ENCODE results near the gene AADAC.
"Not testable (repeated sequence)": the region's sequence is repeated elsewhere in the genome, so short reads cannot be mapped to it uniquely, and the experiment has no call there.

AADAC gene, protein sequence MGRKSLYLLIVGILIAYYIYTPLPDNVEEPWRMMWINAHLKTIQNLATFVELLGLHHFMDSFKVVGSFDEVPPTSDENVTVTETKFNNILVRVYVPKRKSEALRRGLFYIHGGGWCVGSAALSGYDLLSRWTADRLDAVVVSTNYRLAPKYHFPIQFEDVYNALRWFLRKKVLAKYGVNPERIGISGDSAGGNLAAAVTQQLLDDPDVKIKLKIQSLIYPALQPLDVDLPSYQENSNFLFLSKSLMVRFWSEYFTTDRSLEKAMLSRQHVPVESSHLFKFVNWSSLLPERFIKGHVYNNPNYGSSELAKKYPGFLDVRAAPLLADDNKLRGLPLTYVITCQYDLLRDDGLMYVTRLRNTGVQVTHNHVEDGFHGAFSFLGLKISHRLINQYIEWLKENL

DNA sequence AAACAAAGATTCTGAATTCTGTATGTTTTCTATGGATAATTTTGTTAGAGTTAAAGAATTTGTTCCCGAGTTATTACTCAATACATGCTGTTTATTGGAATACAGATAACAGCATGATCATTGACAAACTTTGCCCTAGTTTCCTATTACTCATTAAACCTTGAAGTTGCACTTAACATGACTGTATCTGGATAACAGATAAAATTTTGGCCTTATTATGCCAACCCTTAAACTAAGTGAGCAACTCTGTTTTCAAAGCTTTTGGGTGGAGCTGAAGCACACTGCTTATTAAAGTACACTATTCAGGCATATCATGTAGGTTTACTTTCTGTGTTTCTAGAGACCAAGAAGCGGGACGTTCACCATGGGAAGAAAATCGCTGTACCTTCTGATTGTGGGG is at the start of gene AADAC:
Gene AADAC (plus strand): TSS at position 318 of the 400 bp plus-strand sequence. CDS start 47 bp downstream, at position 365.
- DNase-seq: no peak

DNA sequence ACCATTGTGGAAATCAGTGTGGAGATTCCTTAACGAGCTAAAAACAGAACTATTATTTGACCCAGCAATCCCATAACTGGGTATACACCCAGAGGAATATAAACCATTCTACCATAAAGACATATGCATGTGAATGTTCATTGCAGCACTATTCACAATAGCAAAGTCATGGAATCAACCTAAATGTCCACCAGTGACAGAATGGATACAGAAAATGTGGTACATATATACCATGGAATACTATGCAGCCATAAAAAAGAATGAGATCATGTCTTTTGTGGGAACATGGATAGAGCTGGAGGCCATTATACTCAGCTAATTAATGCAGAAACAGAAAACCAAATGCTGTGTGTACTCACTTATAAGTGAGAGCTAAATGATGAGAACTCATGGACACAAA is 49.2 kb upstream of the AADAC start:
- DNase-seq: not testable (repeated sequence)

DNA sequence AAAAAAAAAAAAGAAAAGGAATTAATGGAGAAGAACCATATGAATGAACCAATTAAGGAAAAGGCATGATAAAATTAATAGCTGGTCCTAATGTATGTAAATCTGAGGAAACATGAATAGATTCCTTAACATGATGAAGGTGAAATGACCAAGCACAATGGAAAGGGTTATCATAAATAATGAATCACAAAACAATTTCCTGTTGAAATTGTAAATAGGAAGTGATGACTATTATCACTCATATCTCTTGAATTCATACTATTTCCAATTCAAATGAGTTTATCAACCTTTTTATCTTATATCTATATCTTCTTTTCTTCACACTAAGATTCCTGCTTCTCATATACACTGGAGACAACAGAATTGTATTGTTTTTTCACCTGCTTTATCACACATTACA is 48.2 kb upstream of the AADAC start:
- DNase-seq: no peak

DNA sequence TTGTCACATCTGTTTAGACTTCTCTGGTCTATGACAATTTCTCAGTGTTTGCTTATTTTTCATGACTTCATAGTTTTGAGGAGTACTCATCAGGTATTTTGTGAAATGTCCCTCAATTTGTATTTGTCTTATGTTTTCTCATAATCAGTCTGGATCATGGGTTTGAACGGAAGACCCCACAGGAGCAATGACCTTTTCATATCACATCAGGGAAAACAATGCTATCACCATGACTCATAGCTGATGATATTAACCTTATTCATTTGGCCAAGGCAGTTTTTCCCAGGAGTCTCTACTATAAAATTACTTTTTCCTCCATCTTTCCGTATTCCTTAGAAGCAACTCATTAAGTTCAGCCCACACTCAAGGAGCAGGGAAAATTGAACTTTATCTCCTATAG is 47.5 kb upstream of the AADAC start:
- no peak for DNase-seq

DNA sequence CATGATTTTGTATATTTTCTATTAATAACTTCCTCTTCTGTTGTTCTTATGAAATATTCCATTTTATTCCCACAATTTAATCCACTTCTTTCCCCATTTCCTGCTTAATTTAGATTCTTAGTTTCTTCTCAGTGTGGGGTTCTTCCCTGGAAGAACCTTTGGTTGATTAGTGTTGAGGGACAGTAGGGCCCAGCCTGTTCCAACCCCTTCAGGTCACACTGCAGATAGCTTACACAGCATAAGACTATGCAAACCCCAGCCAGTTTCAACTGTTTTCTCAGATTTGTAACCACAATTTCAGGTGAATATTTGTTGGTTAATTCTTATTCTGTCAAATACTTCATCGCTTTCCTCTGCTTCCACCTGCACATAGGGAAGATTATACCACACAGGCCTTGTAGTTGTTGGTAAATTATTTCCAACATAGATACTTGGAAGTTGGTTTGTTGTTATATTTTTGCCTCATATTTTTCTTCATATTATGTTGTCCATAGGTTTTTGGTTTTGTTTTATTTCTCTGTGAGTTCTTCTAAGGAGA is 45.5 kb upstream of the AADAC start:
- DNase-seq: no peak

DNA sequence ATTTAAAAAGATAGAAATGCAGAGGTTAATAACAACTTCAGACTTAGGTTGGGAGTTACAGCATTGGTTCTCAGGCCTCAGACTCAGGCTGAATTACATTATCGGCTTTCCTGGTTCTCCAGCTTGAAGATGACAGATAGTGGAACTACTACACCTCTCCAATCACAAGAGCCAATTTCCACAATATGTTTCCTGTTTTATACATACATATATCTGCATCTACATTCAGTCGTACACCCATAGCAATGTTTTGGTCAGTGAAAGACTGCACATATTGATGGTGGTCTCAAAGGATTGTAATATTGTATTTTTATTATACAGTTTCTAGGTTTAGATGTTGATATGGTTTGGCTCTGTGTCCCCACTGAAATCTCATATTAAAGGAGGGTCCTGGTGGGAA is 44.7 kb upstream of the AADAC start:
- DNase-seq: no peak

DNA sequence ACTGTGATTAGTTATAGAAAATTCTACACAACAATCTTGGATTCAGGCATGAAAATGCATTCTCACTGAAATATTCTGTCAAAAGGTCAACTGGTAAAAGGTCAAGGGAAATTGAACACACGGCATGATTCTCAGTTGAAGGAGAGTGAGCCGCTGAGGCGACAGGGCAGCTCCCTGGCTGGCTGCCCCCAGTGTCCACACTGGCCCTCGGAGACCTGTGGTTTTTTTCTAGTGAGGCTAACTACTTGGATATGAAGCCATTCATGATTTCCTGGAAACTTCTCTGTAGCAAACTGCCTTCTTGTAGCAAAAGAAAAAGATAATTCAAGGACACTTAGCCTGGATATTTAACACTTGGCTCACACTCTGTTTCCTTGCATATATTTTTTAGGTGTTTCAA is 43.0 kb upstream of the AADAC start:
- DNase-seq: no peak

DNA sequence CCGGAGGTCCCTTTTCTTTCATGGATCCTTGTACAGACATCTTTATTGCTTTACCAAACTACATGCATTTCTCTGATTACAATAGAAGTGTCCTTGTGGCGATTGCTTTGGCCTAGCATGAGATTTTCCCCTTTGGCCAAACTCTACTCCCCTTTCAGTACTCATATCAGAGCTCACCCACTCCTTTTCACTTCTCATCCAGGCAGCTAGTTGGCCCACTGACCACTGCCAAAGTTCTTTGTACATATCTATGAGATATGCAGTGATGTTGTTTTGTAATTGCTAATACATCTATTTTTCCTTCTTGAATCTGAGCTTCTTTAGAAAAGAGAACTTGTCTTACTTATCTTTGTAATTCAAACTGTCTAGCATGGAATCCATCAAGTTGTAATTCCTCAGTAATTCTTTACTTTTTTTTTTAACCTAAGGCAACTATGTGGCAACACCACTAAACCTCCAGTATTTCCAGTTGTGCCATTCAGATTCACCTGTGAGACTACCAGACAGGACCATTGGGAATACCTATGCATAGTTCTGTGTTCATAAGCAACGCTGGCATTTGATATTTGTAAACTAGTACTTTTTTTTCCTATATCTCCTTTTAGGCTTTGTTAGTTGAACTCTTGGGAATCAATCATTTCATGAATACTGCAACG is 41.0 kb upstream of the AADAC start:
- no peak for DNase-seq

DNA sequence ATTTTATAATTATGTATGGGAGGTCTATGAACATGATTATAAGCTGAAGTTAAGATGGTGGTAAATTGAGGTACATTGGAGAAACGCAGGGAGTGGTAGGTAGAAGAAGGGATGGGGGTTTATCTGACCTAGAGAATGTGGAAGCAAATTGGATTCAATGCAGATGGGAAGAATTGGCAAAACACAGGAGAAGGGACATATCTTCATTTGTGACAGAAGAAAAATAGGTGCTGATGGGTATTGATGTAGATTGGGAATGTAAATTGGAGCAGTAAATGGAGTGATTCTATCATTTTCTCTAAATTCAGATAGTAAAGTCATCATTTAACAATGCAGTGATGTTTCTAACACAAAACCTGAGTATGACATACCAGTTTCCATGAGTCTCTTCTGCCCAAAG is 39.7 kb upstream of the AADAC start:
- DNase-seq: no peak

DNA sequence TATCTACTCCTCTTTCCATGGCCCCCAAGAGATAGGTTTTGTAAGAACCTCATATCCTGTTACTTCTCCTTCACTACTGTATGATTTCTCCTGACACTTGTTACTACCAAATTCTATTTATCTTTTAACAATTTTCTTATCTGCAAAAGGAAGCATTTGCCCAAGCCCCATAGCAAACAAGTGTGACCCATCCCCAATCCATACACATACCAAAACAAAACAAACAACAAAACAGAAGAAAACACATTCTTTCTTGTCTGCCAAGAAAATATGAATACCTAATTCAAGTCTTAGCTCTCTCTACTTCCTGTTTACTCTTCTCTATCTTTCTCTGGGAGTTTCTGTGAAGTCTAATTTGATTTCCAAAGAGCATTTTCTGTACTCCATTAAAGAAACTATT is 39.0 kb upstream of the AADAC start:
- DNase-seq: no peak

DNA sequence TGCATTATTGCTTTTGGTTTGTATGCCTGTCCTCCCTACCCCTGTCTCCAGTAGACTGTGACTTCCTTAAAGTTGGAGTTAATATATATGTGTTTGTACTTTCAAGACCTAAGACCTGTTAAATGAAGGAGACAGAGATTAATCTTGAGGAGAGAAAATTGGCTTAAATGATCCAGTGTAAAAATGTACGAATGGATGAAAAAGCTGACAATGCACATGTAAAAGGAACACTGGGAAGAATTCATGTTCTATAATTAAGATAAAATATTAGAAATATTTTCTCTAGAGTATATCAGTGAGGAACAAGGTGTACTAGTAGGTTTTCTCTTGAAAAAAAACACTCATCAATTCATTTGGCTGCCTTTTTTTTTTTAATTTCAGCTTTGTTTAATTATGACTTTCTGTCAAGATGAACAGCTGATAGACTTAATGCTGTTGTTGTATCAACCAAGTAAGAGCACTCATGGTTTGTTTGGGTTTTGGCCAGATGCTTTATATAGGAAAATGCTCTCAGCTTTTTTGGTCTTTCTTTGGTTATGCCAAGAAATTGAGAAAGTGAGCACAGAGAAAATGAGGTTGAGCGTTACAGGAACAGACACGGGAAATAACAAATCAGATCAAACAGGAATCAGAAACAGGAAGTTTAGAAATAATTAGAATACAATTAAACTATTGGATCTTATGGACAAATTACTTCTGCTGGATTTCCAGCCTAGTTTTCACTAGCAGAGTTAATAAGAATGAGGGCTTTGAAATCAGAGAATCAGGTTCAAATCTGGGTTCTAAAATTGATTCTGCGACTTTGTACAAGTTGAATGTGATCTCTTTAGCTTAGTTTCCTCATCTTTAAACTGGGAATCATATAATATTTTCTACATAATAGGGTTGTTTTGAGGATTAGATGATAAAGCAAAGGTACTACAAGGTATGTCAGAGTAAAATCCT is 38.3 kb upstream of the AADAC start:
- DNase-seq: no peak

DNA sequence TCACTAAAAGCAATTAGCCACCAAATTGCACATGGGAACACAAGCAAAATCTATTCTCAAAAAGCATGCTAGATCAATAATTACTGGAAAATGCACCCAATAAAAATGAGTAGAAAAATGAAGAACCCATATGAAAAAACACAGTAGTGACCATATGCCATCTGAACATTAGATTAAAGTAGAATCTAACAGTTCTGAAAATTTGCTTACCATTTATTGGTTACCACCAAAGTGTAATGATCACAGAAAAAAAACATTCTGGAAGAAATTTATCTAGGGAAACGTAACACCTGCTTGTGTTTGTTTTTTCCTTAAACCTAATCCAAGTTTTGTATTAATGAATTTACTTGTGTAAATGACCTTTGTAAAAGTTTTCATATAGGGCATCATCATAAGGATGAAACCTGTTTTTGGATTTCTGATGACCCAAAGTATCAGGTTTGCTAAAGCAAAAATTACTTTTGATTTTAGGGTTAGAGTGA is 37.6 kb upstream of the AADAC start:
- DNase-seq: no peak

DNA sequence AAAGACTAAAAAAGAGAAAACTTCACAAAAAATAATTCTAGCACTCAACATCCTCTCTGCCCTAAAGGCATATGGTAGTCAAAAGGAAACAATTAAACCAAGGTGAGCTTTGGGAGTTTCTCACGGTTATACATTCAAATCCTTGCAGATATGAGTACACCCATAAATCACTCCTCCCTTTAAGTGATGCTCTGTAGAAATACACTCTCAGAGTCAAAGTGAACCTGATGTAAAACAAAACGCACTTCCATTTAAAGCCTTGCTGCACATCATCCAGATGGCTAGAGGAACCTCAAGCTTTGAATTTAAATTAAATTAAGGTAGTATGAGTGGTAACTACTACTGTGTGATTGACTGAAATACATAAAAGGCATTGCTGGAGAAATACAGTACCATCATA is 36.0 kb upstream of the AADAC start:
- no peak for DNase-seq

DNA sequence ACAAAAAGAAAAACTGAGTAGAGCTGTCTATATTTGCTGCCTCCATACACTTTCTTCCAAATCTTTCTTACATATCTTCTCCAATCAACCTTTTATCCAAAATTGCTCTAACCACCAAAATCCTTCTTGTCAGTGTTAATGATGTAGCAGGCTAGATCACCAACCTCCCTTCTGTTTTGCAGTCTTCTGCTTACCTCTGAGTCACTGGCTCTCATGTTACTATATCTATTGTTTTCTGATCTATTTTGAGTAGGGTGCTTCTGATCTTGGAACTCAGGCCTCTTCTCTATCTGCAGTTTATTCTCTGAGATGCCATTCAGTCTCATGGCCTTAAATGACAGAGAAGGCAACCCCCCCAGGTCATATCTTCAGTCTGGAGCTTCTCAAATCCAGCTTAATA is 26.3 kb upstream of the AADAC start:
- DNase-seq: no peak

DNA sequence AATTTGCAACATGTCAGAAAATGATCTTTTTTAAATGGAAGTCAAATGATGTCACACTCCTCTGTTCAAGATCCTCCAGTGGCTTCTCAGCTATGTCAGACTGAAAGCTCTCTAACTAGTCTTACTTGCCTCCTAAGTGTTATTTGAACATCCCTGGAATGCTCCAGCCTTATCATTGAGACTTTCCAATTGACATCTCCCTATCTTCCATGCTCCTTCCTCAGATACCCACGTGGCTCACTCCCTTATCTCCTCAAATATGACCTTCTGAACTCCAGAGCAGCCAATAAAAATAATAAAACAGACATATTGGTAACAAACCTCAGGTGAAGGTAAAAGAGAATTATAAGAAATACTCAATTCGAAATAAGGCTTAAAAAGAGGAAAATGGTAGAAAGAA is 25.5 kb upstream of the AADAC start:
- DNase-seq: no peak

DNA sequence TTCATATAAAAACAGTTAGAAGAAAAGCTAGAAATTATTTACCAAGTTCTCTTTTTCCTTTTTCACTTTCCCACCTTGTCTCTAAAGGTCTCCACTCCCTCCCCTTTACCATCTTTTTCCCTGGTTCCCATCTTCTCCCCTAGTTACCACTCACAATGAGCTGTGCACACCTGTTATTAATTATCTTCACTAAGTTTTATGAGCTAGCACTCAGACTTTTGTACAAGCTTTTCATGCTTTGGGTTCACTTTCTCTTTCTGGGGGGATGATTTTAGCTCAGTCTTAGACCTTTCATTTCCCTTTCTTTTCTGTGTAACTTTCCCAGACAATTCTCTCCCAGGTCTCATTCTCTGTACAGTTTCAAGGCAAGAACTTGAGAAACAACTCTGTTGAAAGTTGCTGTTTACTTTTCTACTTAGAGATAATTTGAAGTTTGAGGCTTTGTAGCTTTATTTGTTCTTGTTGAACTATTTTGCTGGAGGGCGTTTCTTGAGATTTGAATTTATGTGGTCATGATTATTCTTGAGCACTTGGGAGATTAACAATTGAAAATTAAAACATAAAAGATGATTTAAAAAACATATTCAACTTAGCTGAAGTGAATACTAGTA is 24.0 kb upstream of the AADAC start:
- DNase-seq: no peak

DNA sequence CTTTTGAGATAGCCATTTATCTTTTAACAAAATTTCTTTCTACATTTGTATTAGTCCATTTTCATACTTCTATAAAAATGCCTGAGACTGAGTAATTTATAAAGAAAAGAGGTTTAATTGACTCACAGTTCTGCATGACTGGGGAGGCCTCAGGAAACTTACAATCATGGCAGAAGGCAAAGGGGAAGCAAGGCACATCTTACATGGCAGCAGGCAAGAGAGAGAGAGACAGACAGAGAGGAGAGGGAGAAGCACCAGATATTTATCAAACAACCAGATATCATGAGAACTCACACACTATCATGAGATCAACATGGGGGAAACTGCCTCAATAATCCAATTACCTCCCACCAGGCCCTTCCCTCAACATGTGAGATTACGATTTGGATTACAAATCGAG is 23.2 kb upstream of the AADAC start:
- not testable (repeated sequence) for DNase-seq

DNA sequence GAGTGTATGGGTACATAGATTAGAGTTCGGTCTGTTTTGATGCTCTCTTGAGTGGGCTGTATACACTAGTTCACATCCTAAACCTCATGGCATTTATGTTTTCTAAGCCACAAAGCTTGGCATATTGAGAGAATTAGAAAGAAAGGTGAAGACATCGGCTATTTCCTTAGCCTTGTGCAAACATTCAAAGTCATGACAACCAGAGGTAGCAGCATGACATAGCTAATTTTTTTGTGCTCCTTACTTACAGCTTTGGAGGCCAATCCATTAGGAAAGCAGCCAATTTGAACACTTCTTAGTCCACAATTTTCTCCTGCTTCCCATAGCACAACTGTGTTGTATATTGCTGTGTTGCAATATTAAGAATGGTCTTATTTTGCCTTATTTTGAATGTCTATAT is 21.5 kb upstream of the AADAC start:
- no peak for DNase-seq

DNA sequence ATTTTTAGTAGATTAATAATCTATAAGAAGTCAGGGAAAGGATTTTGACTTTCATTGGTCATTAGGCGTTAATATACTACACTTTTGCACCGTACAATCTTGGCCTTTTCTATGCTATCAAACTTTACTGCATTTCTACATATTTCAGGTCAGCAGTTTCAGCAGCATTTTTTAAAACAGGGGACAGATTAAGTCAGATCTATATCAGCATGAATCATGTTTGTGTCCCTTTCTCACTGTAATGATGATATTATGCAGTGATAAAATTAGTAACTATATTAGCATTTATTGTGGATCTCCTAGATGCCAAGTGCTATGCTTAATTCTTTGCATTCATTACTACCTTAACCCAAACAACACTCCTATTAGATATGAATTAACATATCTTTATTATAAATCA is 20.3 kb upstream of the AADAC start:
- no peak for DNase-seq

DNA sequence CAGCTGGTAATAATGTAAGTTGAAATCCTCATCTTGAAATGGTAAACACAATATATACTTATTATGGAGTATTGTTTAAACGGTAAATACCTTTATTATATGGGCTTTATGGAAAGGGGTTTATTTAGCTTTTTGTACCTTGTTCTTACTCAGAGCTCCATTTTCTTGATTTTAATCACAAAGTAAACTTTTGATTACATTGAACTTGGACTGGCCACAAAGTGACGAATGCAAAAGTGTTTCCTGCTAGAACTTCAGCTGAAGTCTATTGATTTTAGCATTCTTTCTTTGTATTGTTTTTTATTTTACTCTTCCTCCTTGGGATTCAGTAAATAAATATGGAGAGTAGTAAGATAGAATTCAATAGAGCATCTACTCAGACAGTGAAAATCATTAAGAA is 19.8 kb upstream of the AADAC start:
- DNase-seq: no peak

DNA sequence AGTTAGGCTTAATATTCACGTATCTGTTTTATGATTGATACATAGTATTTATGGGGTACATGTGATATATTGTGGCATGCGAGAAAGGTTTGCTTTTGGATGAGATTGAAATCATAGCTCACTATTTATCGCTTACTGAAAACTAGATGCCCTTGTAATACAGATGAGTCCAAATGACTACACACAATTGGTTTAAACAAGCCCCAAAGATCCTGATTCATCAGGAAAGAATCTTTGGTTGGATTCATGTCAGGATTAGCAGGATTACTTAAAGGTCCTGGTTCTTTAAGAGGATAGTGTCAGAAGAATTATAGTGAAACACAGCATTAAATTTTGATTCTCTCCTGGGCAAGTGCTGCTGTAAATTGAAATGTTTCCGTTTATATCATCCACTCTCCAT is 18.6 kb upstream of the AADAC start:
- DNase-seq: no peak

DNA sequence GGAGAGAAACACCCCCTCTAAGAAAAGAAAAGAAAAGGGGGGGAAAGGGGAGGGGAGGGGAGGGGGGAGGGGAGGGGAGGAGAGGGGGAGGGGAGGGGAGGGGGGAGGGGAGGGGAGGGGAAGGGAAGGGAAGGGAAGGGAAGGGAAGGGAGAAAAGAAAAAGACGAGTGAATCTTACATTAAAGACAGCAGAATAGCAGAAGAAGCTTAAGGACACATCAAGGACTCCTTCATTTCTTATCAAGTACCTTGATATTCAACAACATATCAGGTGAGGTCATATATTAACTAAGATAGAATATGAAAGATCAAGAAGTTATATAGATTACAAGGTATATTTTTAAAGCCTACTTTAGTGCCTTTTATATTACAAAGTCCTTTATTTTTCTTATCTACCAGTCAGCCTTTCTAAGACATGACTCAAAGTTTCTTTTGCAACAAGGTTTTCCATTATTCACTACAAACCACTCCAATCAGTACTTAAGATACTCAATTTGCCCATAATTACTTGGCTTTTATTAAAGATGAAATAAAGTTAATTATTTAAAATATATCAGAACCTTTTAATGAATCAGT is 17.7 kb upstream of the AADAC start:
- no peak for DNase-seq

All from cerebellar nuclear complex (tissue), 1 donor.